Left ventricle myocardium superior (tissue), 1 donor: Measurements from ENCODE around the gene DPP6. TPM values are rescaled to one million over a fixed set of nuclear protein-coding genes. Genes with fewer than 3 reads are reported as not detected.
"Not testable (repeated sequence)": the region's sequence is repeated elsewhere in the genome, so short reads cannot be mapped to it uniquely, and the experiment has no call there.

Source experiments
- ATAC-seq: fragments of 200-7000 bp; cut with Tn5 transposase; one replicate; pipeline ENCODE4 v1.9.1; 2020; ENCODE audit warnings: mild to moderate bottlenecking, moderate library complexity
- DNase-seq: peaks from one replicate; pipeline ENCODE4 v3.0.0-alpha.2; 2020
- intact Hi-C: fragments of 100-400 bp; cut with micrococcal nuclease; formaldehyde crosslinking; loops from one replicate; pipeline ENCODE4 v1.11.0; 2022
- total RNA-seq: library from RNA; stranded (reverse); fragmentation: NEBNext Ultra II Directional; extraction: Animal tissue kit (Norgen Biotek cat#: 25700); gene quantifications from one replicate; pipeline ENCODE4 v1.2.1, GENCODE V29; 2021
- donor health status: DM: no; HTN: yes; CAD: no; lungs with severe emphysema.

The DPP6 gene
- total RNA-seq, 1 donor from 2014 or later: not detected

GRCh38 chr7:154134698-154135097, 82.5 kb downstream of the DPP6 start:
- intact Hi-C loops, DNase-seq, ATAC-seq: not testable (repeated sequence)

GRCh38 chr7:154135646-154136045, 83.4 kb downstream of the DPP6 start:
- intact Hi-C loops, DNase-seq, ATAC-seq: not testable (repeated sequence)

GRCh38 chr7:154145922-154146706, 93.9 kb downstream of the DPP6 start:
- ATAC-seq, intact Hi-C loops, DNase-seq: not testable (repeated sequence)

- intact Hi-C loops, ATAC-seq, DNase-seq: not testable (repeated sequence)
These were observed 94.5 kb downstream of the DPP6 start for GRCh38 chr7:154146707-154147038.

GRCh38 chr7:154148791-154149516, 96.8 kb downstream of the DPP6 start:
- DNase-seq, ATAC-seq, intact Hi-C loops: not testable (repeated sequence)

- intact Hi-C loops, ATAC-seq, DNase-seq: not testable (repeated sequence)
These were observed 98.5 kb downstream of the DPP6 start for GRCh38 chr7:154150656-154151055.

GRCh38 chr7:154151306-154151705, 99.1 kb downstream of the DPP6 start:
- DNase-seq, intact Hi-C loops, ATAC-seq: not testable (repeated sequence)

GRCh38 chr7:154155928-154156327, 103.7 kb downstream of the DPP6 start:
- ATAC-seq, DNase-seq, intact Hi-C loops: not testable (repeated sequence)

- DNase-seq, intact Hi-C loops, ATAC-seq: not testable (repeated sequence)
These were observed 110.7 kb downstream of the DPP6 start for GRCh38 chr7:154162921-154163320.

- DNase-seq, intact Hi-C loops, ATAC-seq: not testable (repeated sequence)
These were observed 111.4 kb downstream of the DPP6 start for GRCh38 chr7:154163642-154164041.

- DNase-seq (no peak), ATAC-seq (no peak)
These were observed 114.9 kb downstream of the DPP6 start for GRCh38 chr7:154167051-154167450.

GRCh38 chr7:154167807-154168206, 115.6 kb downstream of the DPP6 start:
- ATAC-seq (no peak), DNase-seq (no peak)
- intact Hi-C loops: no loop called here

More at GRCh38 chr7:154167051-154167450, 114.9 kb downstream of the DPP6 start:
- intact Hi-C loops: no loop called here

GRCh38 chr7:154171422-154171821, 119.2 kb downstream of the DPP6 start:
- intact Hi-C loops: no loop called here
- DNase-seq (no peak), ATAC-seq (no peak)

- intact Hi-C loops: no loop called here
- DNase-seq (no peak), ATAC-seq (no peak)
These were observed 120.0 kb downstream of the DPP6 start for GRCh38 chr7:154172236-154172635.

GRCh38 chr7:154177584-154177983, 125.4 kb downstream of the DPP6 start:
- DNase-seq (no peak), ATAC-seq (no peak)
- intact Hi-C loops: no loop called here

GRCh38 chr7:154178895-154179294, 126.7 kb downstream of the DPP6 start:
- ATAC-seq (no peak), DNase-seq (no peak)
- intact Hi-C loops: no loop called here

- ATAC-seq: no peak
These were observed 131.3 kb downstream of the DPP6 start for GRCh38 chr7:154183482-154183881.

GRCh38 chr7:154183946-154184345, 131.7 kb downstream of the DPP6 start:
- ATAC-seq: no peak
- intact Hi-C loops: no loop called here

More at GRCh38 chr7:154183482-154183881, 131.3 kb downstream of the DPP6 start:
- no peak for DNase-seq
- intact Hi-C loops: no loop called here

GRCh38 chr7:154186811-154187210, 134.6 kb downstream of the DPP6 start:
- intact Hi-C loops: no loop called here
- DNase-seq: no peak
- ATAC-seq: no peak

More at GRCh38 chr7:154183946-154184345, 131.7 kb downstream of the DPP6 start:
- DNase-seq: no peak

- DNase-seq (no peak), ATAC-seq (no peak)
- intact Hi-C loops: no loop called here
These were observed 136.1 kb downstream of the DPP6 start for GRCh38 chr7:154188330-154188729.
